ENCODE results near the gene ZNF598.
"Not testable (repeated sequence)": the region's sequence is repeated elsewhere in the genome, so short reads cannot be mapped to it uniquely, and the experiment has no call there.

ZNF598 gene

DNA sequence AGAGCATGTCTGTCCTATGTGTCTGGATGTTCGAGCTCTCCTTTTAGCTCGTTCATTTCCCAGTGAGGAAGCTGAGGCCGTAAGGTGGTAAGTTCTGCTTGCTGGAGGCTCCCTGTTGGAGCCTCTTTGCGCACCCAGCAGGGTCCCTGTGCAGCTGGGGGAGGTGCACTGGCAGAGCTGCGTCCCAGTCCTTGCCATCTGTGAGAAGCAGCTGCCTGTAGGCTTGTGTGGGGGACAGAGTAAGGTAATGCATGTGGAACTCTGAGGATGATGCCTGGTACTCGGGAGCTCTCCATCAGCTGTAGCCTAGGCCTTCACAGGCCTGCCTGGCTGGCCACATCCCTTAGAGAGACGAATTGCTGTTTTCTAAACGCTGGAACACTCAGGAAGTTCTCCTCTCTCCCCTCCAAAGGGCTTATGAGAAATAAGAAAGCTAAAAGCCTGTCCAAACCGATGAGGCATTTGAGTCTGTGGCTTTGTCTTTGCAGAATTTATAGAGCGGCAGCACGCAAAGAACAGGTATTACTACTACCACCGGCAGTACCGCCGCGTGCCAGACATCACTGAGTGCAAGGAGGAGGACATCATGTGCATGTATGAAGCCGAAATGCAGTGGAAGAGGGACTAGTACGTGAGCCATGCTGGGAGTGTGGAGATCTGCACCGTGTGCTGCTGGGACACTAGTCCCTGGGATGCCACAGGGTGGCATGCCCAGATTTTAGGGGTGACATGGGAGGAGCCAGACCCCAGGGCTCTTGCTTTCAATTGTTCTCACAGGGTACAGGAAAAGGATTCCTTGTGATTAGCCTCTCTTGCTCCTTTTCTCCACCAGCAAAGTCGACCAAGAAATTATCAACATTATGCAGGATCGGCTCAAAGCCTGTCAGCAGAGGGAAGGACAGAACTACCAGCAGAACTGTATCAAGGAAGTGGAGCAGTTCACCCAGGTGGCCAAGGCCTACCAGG is 48.7 kb downstream of the ZNF598 start:
- DNase-seq (ENCODE audit: low spot score) (no peak), FAIRE-seq (peak; percentile 76)

DNA sequence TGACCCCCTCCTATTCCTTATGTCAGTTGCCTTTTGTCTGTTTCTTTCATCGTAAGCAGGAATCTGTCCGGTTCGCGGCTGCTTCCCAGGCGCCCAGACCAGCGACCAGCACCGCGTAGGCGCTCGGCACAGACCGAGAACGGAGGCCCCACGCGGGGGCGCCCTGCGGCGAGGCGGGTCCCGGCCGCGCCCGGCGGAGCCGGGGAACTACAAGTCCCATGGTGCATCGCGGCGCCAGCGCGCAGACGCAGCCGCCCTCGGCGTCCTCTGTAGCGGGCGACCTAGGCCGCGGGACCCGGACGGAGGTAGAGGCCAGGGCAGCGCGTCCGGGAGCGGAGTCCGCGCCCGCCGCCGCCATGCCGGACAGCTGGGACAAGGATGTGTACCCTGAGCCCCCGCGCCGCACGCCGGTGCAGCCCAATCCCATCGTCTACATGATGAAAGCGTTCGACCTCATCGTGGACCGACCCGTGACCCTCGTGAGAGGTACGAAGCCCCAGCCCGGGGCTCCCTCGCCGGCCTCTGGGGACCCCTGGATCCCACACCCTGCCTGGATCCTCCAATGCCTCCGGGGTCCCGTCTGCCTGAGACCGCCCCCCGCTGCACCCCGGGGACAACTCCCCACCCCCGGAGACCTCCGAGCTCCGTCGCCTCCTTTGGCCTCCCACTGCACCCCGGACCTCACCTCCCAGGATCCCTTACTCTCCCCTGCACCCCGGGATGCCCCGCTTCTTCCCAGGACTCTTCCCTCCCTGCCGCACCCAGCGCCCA is 50.2 kb downstream of the ZNF598 start, which contains the start of gene NDUFB10:
NDUFB10 (plus strand) TSS at position 270 of the 771 bp plus-strand sequence; CDS start at position 357, 87 bp downstream.
- peak; percentile 94 for DNase-seq (ENCODE audit: low spot score)
- peak; percentile 94 for FAIRE-seq

DNA sequence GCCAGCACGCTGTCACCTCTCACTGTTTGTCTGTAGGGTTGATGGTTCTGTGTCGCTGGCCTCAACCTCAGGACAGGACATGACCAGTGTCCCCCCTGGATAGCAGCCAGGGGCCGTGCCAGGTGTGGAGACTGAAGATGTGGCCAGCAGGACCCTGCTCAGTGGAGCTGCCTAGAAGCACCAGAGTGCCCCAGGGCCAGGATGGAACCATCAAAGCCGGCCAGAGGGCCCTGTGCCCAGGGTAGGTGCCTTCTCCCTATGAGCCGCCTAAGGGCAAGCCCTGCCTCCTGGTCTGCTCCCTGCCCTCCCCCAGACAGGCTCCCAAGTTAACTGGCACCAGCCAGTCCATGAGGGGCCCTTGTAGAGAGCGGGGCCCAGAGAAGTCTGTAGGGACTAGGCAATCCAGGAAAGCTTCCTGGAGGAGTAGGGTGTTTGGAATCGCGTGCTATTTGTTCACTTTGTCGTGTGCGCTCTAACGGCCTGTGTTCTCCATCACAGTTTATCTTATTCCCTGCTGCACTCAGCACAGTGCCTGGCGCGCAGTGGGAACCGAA is 50.8 kb downstream of the ZNF598 start:
- no peak for DNase-seq (ENCODE audit: low spot score)
- FAIRE-seq = no peak

DNA sequence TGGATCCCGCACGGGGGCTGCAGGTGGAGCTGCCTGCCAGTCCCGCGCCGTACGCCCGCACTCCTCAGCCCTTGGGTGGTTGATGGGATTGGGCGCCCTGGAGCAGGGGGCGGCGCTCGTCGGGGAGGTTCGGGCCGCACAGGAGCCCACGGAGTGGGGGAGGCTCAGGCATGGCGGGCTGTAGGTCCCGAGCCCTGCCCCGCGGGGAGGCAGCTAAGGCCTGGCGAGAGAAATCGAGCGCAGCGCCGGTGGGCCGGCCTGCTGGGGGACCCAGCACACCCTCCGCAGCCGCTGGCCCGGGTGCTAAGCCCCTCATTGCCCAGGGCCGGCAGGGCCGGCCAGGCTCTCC is 51.5 kb downstream of the ZNF598 start:
- FAIRE-seq = not testable (repeated sequence)

DNA sequence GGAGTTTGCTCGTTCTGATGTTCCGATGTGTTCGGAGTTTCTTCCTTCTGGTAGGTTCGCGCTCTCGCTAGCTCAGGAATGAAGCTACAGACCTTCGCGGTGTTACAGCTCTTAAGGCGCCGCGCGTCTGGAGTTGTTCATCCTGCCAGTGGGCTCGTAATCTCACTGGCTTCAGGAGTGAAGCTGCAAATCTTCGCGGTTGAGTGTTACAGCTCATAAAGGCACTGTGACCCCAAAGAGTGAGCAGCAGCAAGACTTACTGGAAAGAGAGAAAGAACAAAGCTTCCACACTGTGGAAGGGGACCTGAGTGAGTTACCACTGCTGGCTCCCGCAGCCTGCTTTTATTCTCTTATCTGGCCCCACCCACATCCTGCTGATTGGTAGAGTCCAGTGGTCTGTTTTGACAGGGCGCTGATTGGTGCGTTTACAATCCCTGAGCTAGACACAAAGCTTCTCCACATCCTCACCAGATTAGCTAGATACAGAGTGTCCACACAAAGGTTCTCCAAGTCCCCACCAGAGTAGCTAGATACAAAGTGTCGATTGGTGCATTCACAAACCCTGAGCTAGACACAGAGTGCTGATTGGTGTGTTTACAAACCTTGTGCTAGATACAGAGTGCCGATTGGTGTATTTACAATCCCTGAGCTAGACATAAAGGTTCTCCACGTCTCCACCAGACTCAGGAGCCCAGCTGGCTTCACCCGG is 52.0 kb downstream of the ZNF598 start:
- not testable (repeated sequence) for FAIRE-seq; DNase-seq (ENCODE audit: low spot score)

More for the DNA sequence above, 51.5 kb downstream of the ZNF598 start:
- DNase-seq (ENCODE audit: low spot score) = not testable (repeated sequence)

DNA sequence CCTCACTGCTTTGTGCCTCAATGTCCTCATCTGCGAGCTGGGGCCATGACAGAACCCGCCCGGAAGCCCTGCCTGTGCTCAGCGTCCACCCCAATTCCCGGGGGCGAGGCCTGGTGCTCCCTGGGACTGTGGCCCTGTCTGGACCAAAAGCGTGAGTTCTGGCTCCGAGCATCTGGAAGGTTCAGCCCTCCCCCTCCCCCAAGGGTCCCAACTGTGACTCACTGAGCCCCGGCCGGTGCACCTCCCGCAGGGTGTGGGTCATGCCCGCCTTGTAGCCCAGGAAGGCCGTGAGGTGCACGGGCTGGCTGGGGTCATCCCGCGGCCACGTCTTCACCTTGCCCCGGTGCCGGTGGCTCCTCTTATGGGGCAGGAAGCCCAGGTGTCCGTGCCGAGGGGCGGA is 55.9 kb downstream of the ZNF598 start:
- no peak for DNase-seq (ENCODE audit: low spot score)
- FAIRE-seq = no peak

DNA sequence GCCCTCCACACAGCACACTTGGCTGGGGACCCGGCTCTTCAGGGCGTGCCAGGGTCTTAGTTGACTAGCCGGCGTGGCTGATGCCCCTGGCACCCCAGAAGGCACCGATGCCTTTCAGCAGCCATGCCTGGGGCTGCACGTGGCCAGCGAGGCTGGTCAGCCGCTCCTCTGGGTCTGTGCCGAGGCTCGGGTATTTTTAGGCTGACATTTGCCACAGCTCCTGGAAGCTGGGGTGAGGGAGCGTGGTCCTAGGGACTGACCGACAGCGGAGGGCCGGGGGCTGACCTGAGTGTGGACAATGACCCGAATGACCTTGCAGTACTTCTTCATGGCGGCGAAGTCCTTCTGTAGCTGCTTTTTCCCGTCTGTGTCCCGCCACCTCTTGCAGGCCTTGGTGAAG is 59.1 kb downstream of the ZNF598 start:
- FAIRE-seq = no peak

DNA sequence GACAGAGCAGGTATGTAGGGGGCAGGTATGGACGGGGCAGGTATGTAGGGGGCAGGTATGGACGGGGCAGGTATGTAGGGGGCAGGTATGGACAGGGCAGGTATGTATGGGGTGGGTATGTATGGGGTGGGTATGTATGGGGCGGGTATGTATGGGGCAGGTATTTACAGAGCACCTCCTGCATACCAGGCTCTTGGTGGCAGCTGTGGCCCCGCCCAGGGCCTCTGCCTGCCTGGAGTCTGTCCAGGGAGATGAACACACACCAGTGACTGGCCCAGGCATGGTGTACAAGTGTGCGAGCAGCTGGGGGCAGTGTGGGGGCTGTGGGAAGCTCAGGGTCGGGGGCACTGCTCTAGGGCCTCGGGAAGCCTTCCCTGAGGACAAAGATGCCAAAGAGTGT is 59.6 kb downstream of the ZNF598 start:
- DNase-seq (ENCODE audit: low spot score) (no peak), FAIRE-seq (peak; percentile 20)

More for the DNA sequence above, 59.1 kb downstream of the ZNF598 start:
- no peak for DNase-seq (ENCODE audit: low spot score)

DNA sequence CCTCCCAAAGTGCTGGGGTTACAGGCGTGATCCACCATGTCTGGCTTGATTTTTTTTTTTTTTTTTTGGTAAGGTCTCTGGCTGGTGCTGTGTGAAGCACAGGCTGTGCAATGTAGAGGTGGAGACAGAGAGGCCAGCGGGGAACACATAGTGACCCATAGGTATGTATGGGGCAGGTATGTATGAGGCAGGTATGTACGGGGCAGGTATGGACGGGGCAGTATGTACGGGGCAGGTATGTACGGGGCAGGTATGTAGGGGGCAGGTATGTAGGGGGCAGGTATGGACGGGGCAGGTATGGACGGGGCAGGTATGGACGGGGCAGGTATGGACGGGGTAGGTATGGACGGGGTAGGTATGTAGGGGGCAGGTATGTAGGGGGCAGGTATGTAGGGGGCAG is 60.1 kb downstream of the ZNF598 start:
- FAIRE-seq = peak; percentile 85
- no peak for DNase-seq (ENCODE audit: low spot score)
